ENCODE data around the gene TEKT2.

- TF ChIP-seq CTCF (IDR thresholded peaks at IDR 0.05) (no peak), POLR2A (IDR thresholded peaks at IDR 0.05) (no peak)
Observed at GRCh38 chr1:36135796-36136195, 51.9 kb downstream of the TEKT2 start.
